ENCODE results near the gene CCDC112.

The CCDC112 gene

DNA sequence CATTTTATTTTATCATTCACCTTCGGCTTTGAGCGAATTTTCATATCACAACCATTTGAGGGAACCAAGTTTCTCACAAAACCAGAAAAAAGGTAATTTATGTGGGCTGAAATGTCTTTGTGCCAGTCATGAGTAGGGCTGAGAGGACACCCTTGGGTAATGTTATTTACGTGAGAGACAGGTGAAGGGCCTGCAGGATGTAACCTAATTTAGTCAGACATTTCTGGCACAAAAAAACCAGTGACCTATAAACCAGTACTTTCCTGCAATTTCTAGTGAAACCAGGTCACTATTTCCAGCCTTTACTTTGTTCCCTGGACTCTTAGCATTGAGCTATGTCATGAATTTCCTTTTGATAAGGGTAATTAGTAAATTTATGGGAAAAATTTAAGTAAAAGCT, 17.2 kb upstream of the CCDC112 start:
- DNase-seq: no peak

DNA sequence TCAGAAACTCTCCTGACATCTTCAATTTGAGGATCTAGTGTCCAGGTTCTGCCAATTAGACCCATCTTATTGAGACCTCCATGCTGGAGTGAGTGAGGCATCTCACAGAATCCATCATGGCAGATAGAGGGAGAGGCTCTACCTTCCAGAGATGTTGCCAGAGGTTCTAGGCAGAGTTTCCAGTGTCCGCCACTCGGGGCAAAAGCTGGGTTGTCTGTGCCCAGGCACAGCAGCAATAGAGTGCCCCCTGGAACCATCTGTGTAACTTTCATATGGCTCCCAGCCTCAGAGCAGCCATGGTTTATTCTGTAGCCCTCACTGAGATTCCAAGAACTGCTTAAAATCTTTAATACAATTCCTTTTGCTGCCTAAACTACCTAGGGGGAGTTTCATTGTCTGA, 16.6 kb upstream of the CCDC112 start:
- DNase-seq: no peak

DNA sequence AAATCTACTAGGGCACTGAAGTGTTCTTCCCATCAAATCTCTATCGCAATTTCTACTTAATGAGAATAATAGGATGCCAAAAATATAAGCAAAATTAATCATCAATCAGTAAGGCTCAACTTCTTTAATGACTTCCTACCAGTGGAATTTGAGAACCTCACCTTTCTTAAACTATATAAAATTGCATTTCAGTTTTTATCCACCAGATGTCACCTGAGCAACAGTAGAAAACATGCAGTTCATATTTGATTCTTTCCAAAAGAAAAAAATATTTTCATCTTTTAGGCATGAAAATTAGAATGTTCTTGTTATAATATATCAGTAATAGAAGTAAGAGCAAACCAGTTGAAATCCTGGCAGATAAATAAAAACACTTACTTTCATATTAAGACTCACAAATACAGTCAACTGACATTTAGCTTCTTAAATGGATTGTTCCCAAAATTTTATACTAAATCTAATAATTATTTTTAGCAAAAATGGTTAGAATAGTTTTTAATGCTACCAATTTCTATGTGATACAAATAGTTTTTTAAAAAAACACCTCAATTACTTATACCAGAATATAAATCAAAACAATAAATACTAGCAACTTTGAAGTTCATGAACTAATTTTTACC, 13.4 kb upstream of the CCDC112 start:
- DNase-seq: no peak

- DNase-seq: no peak
Observed at GRCh38 chr5:115308815-115309214, 12.4 kb upstream of the CCDC112 start.

GRCh38 chr5:115306011-115306536, 9.6 kb upstream of the CCDC112 start:
- DNase-seq: no peak

DNA sequence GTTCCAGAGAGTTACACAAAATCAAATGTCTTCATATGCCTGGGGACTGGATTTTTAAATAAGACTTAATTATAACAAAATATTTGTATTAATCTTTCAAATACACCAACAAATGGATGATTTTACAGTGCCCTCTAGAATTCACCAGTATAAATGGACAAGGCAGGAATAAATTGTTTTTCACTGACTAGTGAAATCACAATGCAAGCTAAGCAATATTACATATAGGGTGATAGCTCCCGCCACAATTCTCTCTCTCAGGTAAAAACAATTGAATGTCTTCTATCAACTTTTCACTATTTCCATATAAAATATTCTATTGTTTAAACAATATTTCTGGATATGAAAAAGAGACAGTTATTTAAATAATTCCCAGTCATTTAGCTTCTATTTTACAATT, 8.0 kb upstream of the CCDC112 start:
- DNase-seq: no peak

DNA sequence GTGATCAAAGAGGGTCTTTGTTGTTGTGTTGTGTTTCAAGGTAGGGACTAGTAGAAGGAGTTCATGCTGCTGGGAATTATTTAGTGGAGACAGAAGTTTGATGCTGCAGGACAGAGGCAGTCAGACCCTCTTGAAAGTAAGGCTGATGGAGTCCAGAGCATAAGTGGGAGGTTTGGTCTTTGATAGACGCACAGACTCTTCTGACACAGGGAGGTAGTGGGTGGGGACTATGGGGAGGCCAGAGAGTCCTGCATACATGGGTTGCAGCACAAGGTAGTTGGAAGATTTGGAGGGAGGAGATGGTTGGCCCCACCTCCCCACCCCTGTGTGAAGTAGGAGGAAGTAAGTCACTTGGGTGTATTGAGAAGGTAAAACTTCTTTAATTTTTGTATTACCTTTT, 2.4 kb upstream of the CCDC112 start:
- DNase-seq: no peak

GRCh38 chr5:115297031-115297430, 577 bp upstream of the CCDC112 start:
- no peak for DNase-seq

- DNase-seq: no peak
Observed at GRCh38 chr5:115295777-115296123, 704 bp downstream of the CCDC112 start.

DNA sequence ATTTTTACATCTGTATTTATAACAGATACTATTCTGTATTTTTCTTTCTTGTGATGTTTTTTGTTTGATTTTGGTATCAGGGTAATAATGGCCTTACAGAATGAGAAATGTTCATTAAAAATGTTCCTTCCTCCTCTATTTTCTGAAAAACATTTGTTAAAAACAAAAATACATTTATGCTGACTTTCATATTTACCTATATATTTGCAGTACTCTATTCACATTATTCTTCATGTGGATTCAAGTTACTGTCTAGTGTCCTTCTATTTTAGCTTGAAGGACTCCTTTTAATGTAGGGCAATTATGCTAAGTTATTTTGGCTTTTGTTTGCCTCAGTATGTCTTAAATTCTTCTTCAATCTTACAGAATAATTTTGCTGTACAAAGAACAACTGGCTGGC, 5.1 kb downstream of the CCDC112 start:
- DNase-seq: no peak

DNA sequence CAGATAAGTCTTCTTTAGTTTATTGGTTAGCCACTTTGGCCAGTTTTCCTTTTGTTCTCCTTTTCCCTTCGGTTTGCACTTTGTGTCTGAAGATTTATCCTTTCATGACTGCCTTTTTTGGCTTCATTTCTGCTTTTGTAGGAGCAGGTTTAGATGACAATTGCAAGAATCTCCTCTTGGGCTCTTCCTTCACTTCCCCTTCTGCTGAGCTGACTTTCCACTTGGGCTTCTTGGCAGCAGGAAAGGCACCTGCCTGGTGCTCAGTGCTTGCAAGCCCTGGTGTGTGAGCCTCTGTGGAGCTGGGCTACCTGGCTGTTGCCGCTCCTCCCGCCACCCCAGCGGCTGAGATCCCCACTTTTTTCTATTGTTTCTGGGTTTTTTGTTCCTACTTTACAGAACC, 7.3 kb downstream of the CCDC112 start:
- no peak for DNase-seq

DNA sequence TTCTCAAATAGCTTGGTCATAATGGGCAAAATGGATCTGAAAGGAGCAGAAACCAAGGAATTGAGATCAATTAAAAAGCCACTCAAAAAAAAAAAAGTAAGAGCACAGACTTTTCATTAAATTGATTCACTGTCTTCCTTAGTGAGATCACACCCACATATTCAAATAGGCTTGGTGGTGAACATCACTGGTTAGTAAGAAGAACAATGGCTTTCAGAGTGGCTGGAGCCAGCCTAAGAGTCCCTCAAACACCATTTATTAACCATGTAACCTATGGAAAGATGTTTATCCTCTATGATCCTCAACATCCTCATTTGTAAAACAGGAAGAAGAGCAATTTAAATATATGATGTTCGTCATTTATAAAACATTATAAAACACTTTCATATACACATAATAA, 12.4 kb downstream of the CCDC112 start:
- DNase-seq: no peak

DNA sequence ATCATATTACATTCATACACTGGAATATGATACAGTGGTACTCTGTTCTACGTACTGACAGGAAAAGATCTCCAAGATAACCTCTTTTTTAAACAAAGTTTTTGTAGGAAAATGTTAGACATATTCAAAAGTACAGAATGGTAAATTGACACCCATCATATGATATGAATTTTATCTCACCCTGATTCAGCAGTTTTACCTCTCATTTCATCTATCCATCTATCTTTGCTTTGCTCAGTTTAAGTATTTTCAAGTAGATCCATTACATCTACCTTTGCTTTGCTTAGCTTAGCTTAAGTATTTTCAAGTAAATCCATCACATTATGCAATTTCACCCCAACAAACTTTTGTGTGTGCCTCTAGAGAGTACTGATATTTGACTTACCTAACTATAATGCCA, 14.3 kb downstream of the CCDC112 start:
- DNase-seq: no peak

DNA sequence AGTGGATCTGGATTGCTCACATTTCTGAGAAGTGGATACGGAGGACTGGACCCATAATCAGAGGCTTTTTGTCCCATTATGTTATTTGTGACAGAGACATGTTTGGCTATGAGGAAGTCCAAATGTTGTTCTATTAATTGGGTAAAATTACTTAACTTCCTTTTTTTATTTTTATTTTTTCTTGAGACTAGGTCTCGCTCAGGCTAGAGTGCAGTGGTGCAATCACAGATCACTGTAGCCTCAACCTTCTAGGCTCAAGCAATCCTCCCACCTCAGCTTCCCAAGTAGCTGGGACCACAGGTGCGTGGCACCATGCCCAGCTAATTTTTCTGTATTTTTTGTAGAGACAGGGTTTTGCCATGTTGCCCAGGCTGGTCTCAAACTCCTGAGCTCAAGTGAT, 21.9 kb downstream of the CCDC112 start:
- DNase-seq: no peak

GRCh38 chr5:115272297-115272958, 24.0 kb downstream of the CCDC112 start:
- no peak for DNase-seq

- no peak for DNase-seq
Observed at GRCh38 chr5:115271295-115272050, 25.0 kb downstream of the CCDC112 start.

GRCh38 chr5:115267617-115268016, 28.8 kb downstream of the CCDC112 start:
- DNase-seq: no peak

GRCh38 chr5:115265220-115265619, 31.2 kb downstream of the CCDC112 start:
- no peak for DNase-seq

GRCh38 chr5:115264786-115265185, 31.7 kb downstream of the CCDC112 start:
- DNase-seq: no peak

- DNase-seq: no peak
Observed at GRCh38 chr5:115263078-115263380, 33.4 kb downstream of the CCDC112 start.

DNA sequence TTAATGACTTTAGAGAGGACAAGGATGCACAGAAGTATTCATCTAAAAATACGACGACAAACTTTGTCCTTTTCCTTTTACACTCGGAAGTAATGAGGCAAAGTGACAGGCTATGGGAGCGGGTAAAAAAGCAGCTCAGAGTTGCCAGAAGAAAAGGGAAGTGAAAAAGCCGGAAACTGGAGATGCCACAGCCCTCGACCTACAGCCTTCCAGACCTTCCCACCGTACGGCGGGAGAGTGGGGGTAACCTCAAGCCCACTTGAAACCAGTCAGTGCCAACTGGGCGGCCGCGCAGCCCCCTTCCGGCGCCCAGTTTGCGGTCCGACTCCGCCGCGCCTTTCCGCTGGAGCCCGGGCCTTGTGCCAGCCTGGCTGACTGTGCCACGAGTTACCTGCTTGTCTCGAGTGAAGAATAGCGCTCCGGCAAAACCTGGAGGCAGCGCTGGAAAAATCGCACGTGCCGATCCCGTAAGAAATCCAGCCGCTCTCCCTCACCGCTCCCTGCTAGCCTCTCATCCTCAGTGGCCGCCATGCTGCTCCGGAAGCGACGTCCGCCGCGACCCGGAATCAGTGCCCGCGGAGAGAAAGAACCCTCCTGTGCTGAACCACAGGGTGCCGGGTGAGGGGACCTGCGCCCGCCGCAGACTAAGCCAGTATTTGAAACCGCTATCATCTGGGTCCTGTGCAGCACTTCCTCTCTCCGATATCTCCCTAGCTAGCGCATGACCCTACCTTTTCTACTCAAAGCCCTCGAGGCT, 34.0 kb downstream of the CCDC112 start, which contains the start of gene PGGT1B:
Gene PGGT1B (minus strand): TSS at position 557 of the 757 bp plus-strand sequence. CDS start 26 bp downstream, at position 531.
- DNase-seq: peak; percentile 81 to 85

GRCh38 chr5:115262011-115262320, 34.5 kb downstream of the CCDC112 start:
- no peak for DNase-seq

GRCh38 chr5:115260248-115260647, 36.2 kb downstream of the CCDC112 start:
- DNase-seq: no peak

GRCh38 chr5:115257981-115258380, 38.5 kb downstream of the CCDC112 start:
- no peak for DNase-seq

All from activated T-cell treated with anti-CD3 and anti-CD28 coated beads, Interleukin-2, amount 50 U/mL, for 48 hours (primary cell).